Iris pigment epithelial cell (primary cell): ENCODE results near the gene ZKSCAN7.
"Not testable (repeated sequence)": the region's sequence is repeated elsewhere in the genome, so short reads cannot be mapped to it uniquely, and the experiment has no call there.

Source experiments
- DNase-seq: peaks from one replicate; pipeline ENCODE4 v3.0.0-alpha.2; 2011; ENCODE audit warnings: low read depth

ZKSCAN7 gene

DNA sequence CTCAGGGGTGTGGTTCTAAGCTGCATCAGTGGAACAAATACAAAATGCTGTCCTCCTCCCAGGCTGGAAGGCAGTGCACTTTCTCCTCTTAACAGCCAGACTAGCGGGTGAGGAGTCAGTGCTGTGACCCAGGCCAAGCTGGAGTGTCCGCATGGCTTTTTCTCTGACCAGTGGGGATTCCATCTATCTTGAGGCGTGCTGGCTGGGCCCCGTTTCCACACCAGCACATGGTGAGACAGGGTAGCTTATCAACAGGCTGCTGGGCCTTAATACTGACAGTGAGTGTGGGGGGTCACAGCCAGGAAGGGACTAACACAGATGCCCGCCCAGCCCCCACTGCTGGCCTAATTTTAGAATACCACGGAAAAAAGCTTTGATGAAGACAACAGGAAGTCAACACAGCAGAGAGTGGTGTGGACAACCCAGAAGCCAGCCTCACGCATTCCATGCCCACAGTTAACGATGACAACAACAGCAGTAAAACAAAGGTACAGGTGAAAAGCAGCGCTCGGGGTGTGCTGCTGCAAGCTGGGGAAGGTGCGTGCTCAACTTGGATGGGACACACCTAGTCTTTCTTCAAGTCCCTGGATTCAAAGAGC, 22.5 kb downstream of the ZKSCAN7 start:
- not testable (repeated sequence) for DNase-seq

- not testable (repeated sequence) for DNase-seq
Measured at GRCh38 chr3:44578316-44578715, 23.3 kb downstream of the ZKSCAN7 start.

GRCh38 chr3:44578924-44579515, 24.0 kb downstream of the ZKSCAN7 start:
- not testable (repeated sequence) for DNase-seq

DNA sequence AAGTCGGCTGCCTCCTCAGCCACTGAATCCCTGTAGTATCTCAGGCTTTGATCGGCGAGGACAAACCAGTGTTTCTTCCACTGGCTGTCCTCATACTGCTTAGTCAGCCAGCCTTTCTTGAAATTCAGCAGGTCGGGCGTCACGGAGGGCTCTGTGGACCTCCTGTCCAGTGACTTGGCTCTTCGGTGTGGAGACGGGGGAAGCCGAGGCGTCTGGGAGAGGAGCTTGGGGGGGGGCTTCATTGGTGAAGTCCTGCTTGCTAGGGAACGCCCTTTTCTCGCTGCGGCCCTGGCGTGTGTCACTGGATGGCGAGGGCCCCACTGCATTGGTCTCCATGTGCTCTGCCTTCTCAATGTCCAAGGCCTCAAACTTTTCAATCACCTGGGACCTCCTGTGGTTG, 24.8 kb downstream of the ZKSCAN7 start:
- DNase-seq, result not testable (repeated sequence)

DNA sequence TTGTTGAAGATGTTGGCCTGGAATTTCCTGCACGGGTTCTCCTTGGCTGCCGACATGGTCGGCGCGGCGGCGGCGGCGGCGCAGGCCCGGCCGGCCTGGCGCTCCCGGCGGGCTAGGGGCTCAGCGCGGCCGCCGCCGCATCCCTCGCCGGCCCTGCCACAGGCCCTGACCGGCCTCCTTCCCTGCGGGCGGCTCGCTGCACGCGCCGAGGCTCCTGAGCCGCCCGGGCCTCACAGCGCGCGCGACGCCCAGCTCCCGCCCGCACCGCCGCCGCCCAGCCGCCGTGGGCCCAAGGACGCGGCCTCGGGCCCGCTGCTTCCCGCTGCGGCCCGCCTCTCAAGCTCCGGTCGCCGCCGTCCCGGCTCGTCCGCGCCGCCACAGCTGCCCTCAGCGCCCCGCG, 26.0 kb downstream of the ZKSCAN7 start:
- not testable (repeated sequence) for DNase-seq

- DNase-seq, result peak; percentile 83
Measured at GRCh38 chr3:44584646-44585501, 29.9 kb downstream of the ZKSCAN7 start, which contains the start of gene ZNF660. ZNF660 (plus strand) TSS chr3:44584964; CDS start chr3:44594194, 9,230 bp downstream.

DNA sequence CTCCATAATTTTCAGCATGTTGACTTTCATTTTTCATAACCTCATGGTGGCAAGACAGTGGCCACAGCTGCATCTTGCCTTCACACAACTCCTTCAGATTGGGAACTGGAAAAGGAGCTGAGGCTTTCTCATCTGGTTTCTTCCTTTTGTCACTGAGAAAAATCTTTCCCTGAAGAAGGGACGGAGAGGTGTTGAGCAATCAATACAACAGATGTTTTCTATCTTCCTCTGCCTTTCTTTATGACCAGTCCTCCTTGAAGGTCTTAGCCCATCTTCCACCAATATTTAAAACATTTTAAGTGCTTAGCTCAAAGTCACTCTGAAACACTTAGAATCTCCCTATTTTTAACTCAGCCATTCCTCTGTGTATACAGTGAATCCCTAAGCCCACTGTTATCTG, 41.6 kb downstream of the ZKSCAN7 start:
- DNase-seq, result no peak

- DNase-seq, result no peak
Measured at GRCh38 chr3:44601749-44602148, 46.8 kb downstream of the ZKSCAN7 start.

GRCh38 chr3:44612678-44613077, 57.7 kb downstream of the ZKSCAN7 start:
- DNase-seq, result no peak
